T1000 (cell line): ENCODE results near the gene THADA.
"Not testable (repeated sequence)": the region's sequence is repeated elsewhere in the genome, so short reads cannot be mapped to it uniquely, and the experiment has no call there.

ENCODE experiments used
- DNase-seq: peaks from one replicate; lab custom pipeline; 2025; ENCODE audit warnings: mixed read lengths; lab: John Stamatoyannopoulos, UW

Gene THADA

GRCh38 chr2:43595603-43596412, at the start of gene THADA:
Gene THADA (minus strand): TSS chr2:43596038. CDS start chr2:43592392, 3,646 bp downstream.
- peak; percentile 94 for DNase-seq

- no peak for DNase-seq
Measured at GRCh38 chr2:43643680-43644079, 47.8 kb upstream of the THADA start.

- no peak for DNase-seq
Measured at GRCh38 chr2:43642363-43642762, 46.5 kb upstream of the THADA start.

GRCh38 chr2:43637030-43637803, 41.4 kb upstream of the THADA start, which contains the start of gene PLEKHH2:
Gene PLEKHH2 (plus strand): TSS chr2:43637260. CDS start chr2:43644674, 7,414 bp downstream.
- DNase-seq: peak; percentile 91

- DNase-seq: no peak
Measured at GRCh38 chr2:43636621-43637020, 40.8 kb upstream of the THADA start.

GRCh38 chr2:43636153-43636552, 40.3 kb upstream of the THADA start:
- not testable (repeated sequence) for DNase-seq

- no peak for DNase-seq
Measured at GRCh38 chr2:43634604-43635306, 38.9 kb upstream of the THADA start.

GRCh38 chr2:43631618-43632317, 35.9 kb upstream of the THADA start:
- DNase-seq: no peak

GRCh38 chr2:43622931-43623451, 27.2 kb upstream of the THADA start:
- no peak for DNase-seq

GRCh38 chr2:43619511-43619910, 23.7 kb upstream of the THADA start:
- no peak for DNase-seq

GRCh38 chr2:43616967-43617680, 21.3 kb upstream of the THADA start:
- no peak for DNase-seq

- DNase-seq: no peak
Measured at GRCh38 chr2:43612944-43613343, 17.1 kb upstream of the THADA start.

GRCh38 chr2:43611987-43612894, 16.4 kb upstream of the THADA start:
- DNase-seq: peak; percentile 61

- no peak for DNase-seq
Measured at GRCh38 chr2:43610361-43610760, 14.5 kb upstream of the THADA start.

GRCh38 chr2:43609290-43609918, 13.6 kb upstream of the THADA start:
- DNase-seq: no peak

GRCh38 chr2:43605851-43606250, 10.0 kb upstream of the THADA start:
- no peak for DNase-seq

GRCh38 chr2:43605079-43605655, 9.3 kb upstream of the THADA start:
- DNase-seq: no peak

- no peak for DNase-seq
Measured at GRCh38 chr2:43604674-43605073, 8.8 kb upstream of the THADA start.

- not testable (repeated sequence) for DNase-seq
Measured at GRCh38 chr2:43600596-43600995, 4.8 kb upstream of the THADA start.
